ENCODE data around the gene CRYGN.

Gene CRYGN

DNA sequence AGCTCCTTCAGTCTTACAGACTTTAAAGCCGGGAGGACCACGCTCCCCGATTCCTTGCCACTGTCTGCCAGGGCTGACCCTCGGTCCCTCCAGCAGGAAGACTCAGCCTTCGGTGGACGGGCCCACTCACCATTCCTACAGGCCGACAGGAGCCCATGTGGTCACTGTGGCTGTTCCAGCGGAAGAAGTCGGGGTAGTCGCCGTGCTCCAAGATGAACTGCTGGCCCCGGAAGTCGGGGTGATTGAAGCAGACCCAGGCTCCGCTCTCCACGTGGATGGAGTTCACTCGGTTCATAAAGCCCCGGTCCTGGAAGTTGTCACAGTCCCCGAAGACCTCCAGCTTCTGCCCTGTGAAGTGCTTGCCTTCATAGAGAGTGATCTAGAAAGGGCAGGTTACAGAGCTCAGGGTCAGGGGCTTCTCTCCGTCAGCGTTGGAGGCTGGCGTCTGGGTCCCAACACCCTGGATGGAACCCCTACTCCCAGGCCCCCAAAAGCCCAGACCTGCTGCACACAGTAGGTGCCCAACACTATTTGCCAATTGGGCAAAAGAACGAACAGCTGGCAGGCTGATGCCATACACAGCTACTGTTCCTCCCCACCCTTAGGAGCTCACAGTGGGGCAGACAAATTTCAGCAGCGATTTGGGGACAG, 1.9 kb downstream of the CRYGN start:
- no peak for DNase-seq

DNA sequence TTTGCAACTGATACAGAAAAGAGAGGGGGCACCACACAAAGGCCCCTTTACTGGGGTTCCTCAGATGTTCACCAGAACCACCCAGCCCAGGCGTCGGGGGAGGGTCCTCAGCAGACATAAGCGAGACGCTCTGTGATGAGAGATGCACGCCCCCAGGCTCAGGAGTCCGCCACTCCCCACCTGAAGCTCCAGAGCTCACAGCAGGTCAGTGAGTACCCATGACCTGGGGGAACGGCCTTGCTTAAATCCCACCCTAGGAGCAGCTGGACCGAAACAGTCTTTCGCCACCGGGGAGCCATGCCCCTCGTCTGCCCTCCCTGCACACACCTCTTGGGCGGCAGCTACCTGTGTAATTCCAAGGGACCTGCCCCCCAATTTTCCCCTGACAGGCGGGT, 2.8 kb downstream of the CRYGN start:
- no peak for DNase-seq

DNA sequence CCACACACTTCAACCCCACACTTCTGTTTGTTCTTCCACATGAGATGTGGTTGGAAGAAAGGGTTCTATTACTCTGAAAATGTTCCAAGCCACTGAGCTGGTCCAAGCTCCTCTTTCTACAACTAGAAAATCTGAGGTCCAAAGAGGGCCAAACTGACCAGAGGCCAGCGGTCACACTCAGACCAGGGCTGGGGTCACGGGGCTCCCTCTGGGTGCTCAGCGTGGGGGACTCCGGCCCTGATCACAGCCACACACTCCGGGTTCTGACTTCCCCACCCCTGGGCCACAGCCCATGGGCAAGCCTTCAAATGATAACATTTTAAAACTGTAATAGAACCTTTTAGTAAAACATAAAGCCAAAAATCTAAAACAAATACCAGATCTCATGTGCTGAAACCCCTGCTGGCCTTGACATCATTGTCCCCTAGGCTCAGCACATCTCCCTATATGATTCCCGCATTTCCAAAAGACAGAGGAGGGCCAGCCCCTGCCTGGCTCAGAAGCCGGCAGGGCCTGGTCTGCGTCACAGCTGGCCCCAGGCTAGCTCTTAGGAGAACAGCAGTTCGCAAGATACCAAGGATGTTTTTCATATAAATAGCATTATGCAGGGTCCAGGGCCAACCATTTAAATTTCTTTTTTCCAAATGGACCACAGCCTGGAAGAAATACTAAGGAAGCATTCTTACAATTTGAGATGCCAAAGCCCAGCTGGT, 3.3 kb downstream of the CRYGN start:
- DNase-seq, result no peak

DNA sequence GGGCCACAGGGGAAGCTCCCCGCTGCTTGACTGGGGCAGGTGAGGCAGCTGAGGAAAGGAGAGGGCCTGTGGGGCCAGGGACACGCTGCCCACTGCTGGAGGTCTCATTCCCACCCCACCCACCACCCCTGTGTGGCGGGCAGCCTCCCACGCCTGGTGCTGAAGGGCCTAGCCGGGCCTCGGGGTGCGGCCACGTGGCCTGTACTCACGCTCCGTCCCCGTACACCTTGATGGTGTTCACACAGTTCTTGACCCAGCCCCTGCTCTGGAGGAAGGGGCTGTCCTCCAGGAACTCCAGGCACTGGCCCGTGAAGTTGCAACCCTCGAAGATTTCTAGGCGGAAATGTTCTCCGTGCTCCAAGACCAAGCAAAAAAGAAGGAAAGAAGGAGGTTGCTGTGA, 4.0 kb downstream of the CRYGN start:
- no peak for DNase-seq

DNA sequence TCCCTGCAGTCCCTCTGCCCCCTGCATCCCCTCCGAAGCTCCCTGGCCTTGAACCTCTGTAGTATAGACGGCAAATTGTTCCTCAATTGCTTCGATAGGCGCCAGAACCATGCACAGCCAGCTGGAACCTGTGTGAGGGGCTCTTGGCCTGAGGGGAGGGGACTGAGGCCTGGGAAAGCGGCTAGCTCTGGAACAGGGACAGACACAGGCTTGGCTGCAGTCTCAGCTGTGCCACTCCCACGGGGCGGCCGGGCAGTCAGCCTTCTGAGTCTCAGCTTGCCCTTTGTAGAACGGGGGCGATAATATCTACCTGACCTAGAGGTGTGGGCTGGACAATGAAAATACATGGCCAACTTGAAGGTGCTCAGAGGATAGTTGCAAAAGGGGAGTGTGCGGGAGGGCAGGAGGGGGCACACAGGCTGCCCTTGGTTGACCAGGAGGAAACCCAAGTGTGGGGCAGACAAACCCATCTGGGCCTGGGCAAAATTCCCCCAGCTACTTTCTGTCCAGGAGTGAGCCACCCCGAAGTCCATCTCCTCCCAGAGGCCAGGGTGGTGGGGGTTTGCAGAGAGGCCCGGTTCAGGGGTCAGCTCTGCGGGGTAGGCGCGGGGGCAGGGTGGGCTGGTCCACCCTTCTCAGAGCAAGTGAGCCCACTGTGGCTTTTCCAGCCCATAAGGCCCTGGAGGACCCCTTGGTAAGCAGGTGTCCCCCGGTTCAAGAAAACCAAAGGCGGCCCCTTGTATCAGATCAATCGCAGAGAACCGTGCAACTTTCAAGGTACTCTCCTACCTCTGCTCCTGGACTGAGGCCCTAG, 4.6 kb downstream of the CRYGN start:
- no peak for DNase-seq

DNA sequence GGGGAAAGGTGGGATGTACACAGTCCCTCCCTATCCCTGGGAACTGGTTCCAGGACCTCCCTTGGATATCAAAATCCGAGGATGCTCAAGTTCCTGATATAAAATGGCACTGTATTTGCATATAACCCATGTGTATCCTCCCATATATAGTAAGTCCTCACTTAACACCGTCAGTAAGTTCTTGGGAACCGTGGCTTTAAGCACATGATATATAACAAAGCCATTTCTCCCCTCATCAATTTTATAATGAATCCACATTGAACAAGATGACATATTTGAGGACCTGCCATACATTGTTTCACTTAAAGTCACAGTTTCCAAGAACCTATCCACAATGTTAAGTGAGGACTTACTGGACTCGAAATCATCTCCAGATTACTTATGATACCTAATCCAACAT, 5.4 kb downstream of the CRYGN start:
- no peak for DNase-seq

DNA sequence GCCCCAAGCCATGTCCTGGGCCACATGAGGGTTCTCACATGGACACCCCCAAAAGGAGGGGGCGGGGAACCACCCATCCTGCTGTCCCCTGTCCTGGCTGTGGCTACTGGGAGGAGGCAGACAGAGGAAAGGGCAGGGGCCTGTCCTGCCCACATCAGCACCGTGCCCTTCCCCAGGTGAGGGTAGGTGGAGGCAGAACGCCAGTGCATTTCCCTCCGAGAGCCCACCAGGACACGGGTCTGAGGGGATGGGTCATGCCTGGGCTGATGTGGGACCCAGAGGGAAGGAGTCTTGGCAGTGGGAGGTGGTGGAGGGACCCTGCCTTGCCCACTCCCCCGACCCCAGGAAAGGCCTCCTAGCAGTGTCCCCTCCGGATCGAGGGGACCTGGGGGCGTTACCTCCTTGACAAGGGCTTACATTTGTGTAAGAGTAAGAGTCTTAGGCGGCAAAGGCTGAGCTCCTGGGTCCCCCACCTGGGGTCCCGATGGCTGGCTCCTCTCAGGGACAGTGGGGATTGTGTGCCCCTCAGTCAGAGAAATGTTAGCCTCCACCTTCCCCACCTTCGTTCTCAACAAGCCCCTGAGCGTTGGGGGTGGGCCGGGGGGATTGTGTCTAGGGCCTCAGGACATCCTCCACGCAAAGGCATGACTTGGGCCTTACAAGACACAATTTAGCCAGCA, 6.1 kb downstream of the CRYGN start:
- DNase-seq, result no peak

DNA sequence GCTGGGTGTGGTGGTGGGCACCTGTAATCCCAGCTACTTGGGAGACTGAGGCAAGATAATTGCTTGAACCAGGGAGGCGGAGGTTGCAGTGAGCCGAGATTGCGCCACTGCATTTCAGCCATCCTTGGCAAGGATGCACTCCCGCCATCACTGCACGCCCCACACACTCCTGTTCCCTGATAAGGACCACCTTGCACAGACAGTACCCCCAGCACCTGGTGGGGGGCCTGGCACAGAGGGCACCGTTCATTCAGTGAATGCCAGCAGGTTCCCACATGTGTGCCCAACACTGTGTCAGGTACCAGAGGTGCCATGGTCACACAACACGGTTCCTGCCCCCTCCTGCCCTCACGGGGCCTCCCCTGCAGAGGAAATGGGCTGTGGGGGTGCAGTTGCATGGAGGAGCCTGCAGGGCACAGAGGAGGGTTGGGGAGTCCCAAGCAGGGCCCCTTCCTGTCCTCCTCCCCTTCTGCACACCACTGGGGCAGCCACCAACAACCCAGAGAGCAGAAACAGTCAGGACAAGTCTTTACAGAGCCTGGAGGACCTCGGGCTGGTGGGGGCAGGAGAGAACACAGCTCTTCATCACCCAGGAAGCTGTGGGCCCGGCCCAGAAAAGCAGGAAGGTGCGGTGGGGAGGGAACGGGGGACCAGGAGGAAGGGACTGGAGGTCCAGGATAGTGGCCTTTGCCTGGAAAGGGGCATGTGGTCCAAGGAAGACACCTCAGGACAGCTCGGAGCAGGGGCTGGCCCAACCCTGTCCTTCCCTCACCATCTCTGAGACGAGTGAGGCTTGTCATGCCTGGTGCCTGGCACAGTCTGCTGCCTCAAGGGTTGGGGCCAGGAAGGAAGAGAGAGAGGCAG, 7.1 kb downstream of the CRYGN start:
- no peak for DNase-seq

DNA sequence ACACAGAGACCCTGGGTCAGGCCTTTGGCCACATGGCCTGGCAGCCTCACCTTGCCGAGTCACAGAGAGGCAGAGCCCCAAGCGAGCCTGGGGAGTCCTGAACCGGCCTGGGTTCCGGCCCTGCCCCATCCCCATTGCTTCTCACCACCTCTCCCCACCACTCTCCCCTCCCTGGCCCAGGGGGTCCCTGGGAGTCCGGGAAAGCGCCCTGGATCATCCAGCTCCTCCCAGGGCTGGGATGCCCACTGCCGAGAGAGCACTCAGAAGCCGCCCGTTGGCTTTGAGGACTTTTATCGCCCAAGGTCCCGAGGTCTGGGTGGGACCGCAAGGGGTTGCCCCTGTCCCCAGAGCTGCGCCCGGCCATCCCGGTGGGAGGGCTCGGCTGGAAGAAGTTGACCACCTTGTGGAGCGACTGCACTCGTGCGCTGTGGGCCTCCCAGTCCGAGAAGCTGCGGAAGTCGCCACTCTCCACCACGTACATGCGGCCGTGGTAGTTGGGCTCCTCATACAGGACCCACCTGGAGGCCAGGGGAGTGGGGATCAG, 8.1 kb downstream of the CRYGN start:
- no peak for DNase-seq

DNA sequence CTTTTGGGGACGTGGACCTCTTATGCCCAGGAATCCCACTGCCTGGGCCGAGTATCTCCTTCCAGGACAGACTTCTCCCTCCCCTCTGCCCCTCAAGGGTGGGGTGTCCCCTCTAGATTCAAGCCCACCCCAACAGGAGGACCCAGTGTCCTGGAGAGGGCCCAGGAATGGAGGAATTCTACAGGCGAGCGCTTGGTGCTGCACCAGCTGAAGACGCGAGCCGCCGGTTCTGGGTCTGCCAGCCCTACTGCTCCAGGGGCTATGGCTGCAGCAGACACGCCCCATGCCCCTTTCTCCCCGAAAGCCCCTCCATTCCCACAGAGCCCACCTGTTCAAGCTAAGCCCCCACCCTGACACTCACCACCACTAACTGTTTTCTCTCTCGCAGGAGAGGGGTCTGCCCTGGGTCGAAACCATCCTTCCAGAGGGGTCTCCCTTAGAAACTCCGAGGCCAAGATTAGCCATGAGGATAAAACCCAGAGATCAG, 8.6 kb downstream of the CRYGN start:
- DNase-seq, result no peak

DNA sequence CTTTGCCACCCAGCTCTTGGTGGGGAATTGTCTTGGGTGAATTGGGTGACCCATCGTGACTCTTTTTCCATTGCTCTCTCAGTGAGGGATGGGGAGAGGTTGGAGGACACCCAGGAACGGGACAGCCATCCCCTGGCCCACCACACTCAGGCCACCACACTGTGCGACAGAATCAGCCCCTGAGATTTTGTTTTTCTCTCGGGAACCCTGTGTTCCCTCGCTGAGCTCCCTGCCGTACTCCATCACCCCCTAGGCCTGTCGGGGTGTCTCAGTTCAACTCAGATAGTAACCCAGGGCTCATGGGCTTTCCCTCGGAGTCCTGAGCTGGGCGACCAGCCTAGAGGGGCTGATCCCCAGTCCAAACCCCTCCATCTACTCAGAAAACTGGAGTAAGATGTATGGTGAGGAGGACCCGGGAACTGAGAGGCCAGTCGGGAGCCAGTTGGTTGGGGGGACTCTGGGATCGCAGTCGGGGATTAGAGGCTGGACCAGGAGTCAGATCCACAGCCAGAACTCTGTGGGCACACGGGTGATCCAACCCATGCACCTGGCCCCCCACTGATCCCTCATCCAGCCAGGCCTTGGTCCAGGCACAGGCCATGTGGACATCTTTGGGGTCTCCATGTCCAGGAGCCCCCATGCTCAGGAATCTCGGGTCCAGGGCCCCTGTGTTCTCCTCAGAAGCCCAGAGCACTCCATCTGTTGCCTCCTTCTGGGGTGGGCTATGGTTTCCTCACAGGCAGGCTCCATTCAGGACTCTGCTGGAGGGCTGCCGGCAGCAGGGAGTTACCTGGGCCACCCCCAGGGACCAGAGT, 9.3 kb downstream of the CRYGN start:
- DNase-seq, result no peak

DNA sequence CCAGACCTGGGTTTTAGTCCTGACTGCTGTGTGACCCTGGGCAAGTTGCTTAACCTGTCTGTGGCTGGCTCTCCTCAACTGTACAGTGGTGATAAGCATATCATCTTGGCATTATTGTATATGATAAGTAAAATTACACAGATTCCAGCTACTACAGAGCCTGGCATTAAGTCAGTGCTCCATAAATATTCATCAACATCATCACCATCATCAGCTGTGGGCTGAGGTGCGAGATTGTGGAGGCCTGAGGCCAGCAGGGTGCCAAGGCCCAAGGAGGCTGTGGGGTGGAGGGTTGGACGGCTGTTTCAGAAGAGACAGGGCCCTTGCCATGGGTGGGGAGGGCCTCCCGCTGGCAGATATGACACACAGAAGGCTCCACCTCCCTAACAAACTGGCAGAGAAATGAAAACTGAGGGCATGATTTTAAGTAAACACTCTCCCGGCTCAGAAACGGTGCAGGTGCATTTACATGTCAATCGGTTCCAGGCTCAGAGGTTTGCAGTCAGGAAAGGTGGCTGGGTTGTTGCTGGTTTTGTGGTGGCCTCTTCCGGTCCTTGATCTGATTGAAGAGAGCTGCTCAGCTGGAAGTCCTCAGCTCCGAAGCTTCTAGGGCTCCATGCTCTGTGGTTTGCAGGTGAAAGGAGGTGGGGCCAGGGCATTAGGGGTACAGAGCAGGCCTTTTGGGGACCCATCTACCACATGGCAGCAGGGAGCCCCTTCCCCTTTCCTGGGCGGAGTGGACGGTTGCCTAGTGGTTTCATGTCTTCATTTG, 10.2 kb downstream of the CRYGN start:
- DNase-seq, result peak; percentile 76

DNA sequence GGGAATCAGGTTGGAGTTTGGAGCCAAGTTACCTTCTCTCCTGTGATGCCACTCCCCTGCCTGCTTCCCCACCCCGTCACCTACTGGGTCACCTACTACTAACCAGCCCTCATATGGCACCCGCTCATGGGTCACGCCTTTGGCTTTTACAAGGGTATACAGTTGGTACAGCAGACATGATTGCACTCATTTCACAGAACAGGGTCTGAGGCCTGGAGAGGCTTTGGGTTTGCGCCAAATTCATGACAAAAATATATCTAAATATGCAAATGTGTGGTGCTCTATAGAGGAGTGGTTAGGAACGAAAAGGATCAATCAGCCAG, 10.7 kb downstream of the CRYGN start:
- no peak for DNase-seq

DNA sequence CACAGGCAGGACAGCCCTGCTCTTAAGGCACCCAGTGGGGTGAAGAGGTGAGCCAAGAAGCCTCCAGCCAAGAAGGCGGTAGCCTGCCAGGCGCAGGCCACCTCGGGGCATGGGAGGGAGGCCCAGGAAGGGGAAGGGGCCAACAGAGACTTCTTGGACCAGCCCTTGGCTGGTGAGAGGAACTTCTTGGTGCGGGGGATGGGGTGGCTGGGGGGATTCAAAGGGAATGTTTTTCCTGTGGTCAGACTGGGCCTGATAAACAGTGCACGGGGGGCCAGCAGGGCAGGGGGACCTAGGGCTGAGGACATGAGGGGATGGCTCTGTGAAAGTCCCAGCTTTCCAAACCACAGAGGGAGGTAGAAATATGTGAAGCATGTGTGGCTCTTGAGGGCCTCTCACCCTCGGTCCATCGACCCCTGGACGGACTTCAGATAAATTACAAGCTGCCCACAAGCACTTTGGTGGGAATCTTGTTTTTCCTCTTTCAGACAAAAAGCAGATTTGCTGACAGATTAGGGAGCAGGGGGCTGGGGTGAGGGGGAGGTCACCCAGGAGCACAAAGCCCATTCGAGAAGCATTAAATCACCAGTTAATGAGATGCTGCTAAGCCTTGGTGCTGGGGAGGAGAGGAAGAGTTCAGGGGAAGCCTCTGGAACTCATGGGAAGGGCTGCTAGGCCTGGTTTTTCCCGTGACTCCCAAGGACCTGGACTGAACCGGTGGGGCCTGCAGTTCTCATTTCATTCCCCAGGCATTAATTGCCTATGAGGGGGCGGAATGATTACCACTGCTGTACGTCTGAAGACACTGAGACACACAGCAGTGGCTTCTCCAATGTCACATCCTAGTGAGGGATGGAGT, 11.3 kb downstream of the CRYGN start:
- DNase-seq, result no peak

DNA sequence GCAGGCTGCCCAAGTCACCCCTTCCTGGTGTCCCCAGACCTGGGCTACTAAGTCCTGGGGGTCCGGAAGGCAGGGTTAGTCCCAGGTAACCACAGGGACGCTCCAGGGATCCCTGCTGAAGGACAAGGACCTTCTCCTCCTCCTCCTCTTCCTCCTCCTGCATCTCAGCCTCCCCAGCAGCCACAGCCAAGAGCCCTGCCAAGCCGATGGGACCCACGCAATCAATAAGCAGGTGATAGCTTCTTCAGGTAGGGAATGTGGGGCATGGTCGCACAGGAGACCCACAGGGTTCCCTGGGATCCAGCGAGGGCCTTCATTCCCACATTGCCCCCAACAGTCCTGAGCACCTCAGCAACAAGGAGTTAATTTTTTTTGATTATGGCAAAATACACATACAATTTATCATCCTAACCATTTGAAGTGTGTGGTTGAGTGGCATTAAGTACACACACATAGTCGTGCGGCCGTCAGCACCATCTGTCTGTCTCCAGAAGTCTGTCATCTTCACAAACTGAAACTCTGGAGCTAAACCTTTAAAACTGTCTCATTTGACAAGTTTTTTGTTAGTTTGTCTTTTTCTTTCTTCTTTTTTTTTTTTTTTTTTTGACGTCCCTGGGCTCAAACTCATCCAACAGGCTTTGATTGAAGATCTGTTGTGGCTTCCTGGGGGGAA, 12.1 kb downstream of the CRYGN start:
- DNase-seq, result no peak

DNA sequence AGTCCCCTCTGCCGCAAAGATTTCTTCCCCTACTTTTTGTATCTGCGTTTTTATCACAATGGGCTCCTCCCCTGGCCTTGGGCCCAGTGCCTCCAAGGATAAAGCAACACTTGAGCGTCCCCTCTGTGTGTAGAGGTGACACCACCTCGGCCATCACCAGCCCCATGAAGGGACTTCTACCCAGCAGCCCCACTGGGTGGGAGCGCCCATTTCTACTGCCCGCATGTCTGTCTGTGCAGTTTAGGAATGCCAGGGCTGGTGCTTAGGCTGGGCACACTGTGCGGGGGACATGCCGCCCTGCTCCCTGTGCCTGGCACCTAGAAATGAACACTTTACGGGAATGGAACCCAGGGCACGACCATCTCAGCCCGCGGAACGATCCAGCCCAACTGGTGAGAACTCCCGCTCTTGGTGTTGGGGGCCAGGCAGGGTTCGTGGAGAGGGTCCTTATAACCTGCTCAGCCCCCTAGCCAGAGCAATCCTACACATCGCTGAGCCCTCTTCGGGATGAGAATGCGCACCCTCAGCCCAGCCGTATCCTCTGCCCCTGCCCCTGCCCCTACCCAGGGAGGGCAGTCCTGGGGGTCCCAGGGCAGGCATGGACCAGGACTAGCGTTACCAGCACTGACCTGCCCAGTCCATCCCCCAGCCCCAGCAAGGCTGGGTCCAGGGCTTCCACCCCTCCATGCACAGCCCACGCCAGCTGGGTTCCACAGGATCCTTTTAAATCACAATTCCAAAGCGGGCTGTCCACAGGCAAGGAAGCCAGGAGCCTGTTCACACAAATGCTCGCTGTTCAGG, 12.8 kb downstream of the CRYGN start:
- DNase-seq, result no peak

DNA sequence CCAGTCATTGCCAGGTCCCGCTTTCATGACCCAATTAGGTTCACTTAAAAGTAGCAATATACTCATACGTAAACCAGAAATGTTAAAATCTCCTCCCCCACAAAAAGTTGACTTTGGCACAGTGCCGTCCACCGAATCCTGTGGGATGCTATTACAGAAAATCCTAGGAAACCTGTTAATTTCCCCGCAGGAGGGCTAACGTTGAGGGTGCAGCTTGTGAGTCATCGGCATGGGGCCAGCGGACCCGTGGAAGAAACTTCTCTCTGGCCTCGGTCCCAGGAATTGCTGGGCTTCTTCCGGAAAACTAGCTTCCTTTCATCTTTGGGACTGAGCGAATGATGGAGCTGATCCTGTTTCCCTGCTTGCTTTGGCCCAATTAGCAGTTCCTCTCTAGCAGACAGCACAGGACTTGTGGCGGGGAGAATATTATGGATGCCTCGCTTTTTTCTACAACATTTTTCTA, 13.5 kb downstream of the CRYGN start:
- DNase-seq, result no peak
